Endothelial cell of umbilical vein (primary cell): ENCODE measurements around the gene CACNA1E. TPM values are rescaled to one million over a fixed set of nuclear protein-coding genes. Genes with fewer than 3 reads are reported as not detected.

Source experiments
- BruUV-seq: library from RNA; stranded (reverse); fragments of 400-500 nt; replicated peaks from 2 replicates; lab custom pipeline; 2021; lab: Mats Ljungman, UMichigan
- CTCF ChIA-PET: fragments of 300-600, 350-600 bp; sonication (Branson Sonifier 250); formaldehyde crosslinking; loops from one replicate; lab custom pipeline; 2021; ENCODE audit warnings: antibody characterized with exemption, inconsistent platforms; lab: Charles Lee
- POLR2A ChIA-PET: fragments of 300-600, 350-600 bp; sonication (Branson Sonifier 250); formaldehyde crosslinking; loops from one replicate; lab custom pipeline; 2021; ENCODE audit warnings: antibody characterized with exemption, inconsistent platforms; lab: Charles Lee
- DNase-seq: peaks from one replicate; pipeline ENCODE4 v3.0.0-alpha.2; 2011; ENCODE audit warnings: low read depth, low spot score
- FAIRE-seq: peaks from 2 replicates; lab custom pipeline; 2011; peaks lifted over from hg19 to GRCh38; lab: Jason Lieb, UNC
- H2AFZ ChIP-seq: 2 replicates; pipeline ENCODE4 v1.6.0; 2012; ENCODE audit warnings: low read depth, low read length, control low read depth, inconsistent platforms
- H3K27ac ChIP-seq: 2 replicates; pipeline ENCODE4 v1.5.1; 2011; ENCODE audit warnings: low read depth, mild to moderate bottlenecking, control low read depth, low read length, moderate library complexity; ENCODE audit not compliant: insufficient read depth
- H3K27me3 ChIP-seq, 2 experiments: 2 replicates each; pipeline versions ENCODE4 v1.6.0 to v1.6.1; 2011; ENCODE audit warnings: low read length in 2 of 2, mixed read lengths in 1 of 2; ENCODE audit not compliant: control insufficient read depth in 2 of 2, insufficient read depth in 2 of 2
- H3K36me3 ChIP-seq, 2 experiments: 2 replicates in 1 of 2; 3 replicates in 1 of 2; pipeline ENCODE4 v1.5.1; 2011; ENCODE audit warnings: low read length in 2 of 2, mild to moderate bottlenecking in 1 of 2, moderate library complexity in 1 of 2; ENCODE audit not compliant: control insufficient read depth in 2 of 2, insufficient read depth in 2 of 2; ENCODE audit errors: extremely low read depth in 1 of 2
- H3K4me1 ChIP-seq: 3 replicates; pipeline ENCODE4 v1.5.1; 2011; ENCODE audit warnings: mild to moderate bottlenecking, low read length; ENCODE audit not compliant: control insufficient read depth, insufficient read depth; ENCODE audit errors: extremely low read depth
- H3K4me2 ChIP-seq: 2 replicates; pipeline ENCODE4 v1.6.1; 2011; ENCODE audit warnings: low read length, control low read depth, mixed read lengths; ENCODE audit not compliant: insufficient read depth
- H3K4me3 ChIP-seq, 3 experiments: fragments of 200-600 bp in 1 of 3; sonication (generic), shearing (Covaris generic) in 1 of 3; replicated peaks in 1 of 3; 2 replicates each; pipeline ENCODE4 v1.5.1; 2011 to 2016; ENCODE audit warnings: control low read depth in 3 of 3, low read length in 3 of 3, mild to moderate bottlenecking in 2 of 3, inconsistent platforms in 1 of 3, low read depth in 1 of 3, moderate library complexity in 1 of 3; ENCODE audit not compliant: insufficient read depth in 1 of 3
- H3K79me2 ChIP-seq: 2 replicates; pipeline ENCODE4 v1.6.0; 2012; ENCODE audit warnings: low read length, inconsistent platforms; ENCODE audit not compliant: control insufficient read depth, insufficient read depth
- H3K9ac ChIP-seq: replicated peaks from 2 replicates; pipeline ENCODE3; 2011; ENCODE audit warnings: low read length, control low read depth; ENCODE audit not compliant: insufficient read depth; ENCODE audit errors: extremely low read depth
- H3K9me1 ChIP-seq: replicated peaks from 3 replicates; pipeline ENCODE4 v1.6.0; 2011; ENCODE audit warnings: mild to moderate bottlenecking, low read length; ENCODE audit not compliant: control insufficient read depth, insufficient read depth; ENCODE audit errors: extremely low read depth
- H3K9me3 ChIP-seq: replicated peaks from 2 replicates; pipeline ENCODE4 v1.5.1; 2012; ENCODE audit warnings: low read length, inconsistent platforms; ENCODE audit not compliant: control insufficient read depth, insufficient read depth
- H4K20me1 ChIP-seq: replicated peaks from 2 replicates; pipeline ENCODE3; 2011; ENCODE audit warnings: mild to moderate bottlenecking, low read length; ENCODE audit not compliant: control insufficient read depth, insufficient read depth; ENCODE audit errors: extremely low read depth
- EZH2 ChIP-seq: IDR thresholded peaks from 2 replicates; pipeline ENCODE4 v1.6.1; 2012; ENCODE audit warnings: borderline replicate concordance, low read depth, mild to moderate bottlenecking, moderate library complexity, low read length, inconsistent platforms; ENCODE audit not compliant: severe bottlenecking
- FOS ChIP-seq: IDR thresholded peaks from 2 replicates; pipeline ENCODE4 v1.6.1; 2011; ENCODE audit warnings: mild to moderate bottlenecking, low read length, moderate library complexity, borderline replicate concordance; ENCODE audit not compliant: insufficient read depth
- GATA2 ChIP-seq: IDR thresholded peaks from 2 replicates; pipeline ENCODE4 v1.7.0; 2011; ENCODE audit warnings: low read depth, mild to moderate bottlenecking, moderate library complexity, mixed read lengths, low read length; ENCODE audit not compliant: insufficient read length, insufficient read depth
- JUN ChIP-seq: IDR thresholded peaks from 2 replicates; pipeline ENCODE4 v1.6.1; 2011; ENCODE audit warnings: borderline replicate concordance, low read depth; ENCODE audit not compliant: insufficient read length, insufficient read depth
- MYC ChIP-seq: IDR thresholded peaks from one replicate; pipeline ENCODE4 v1.6.1; 2011; ENCODE audit warnings: mild to moderate bottlenecking, low read depth, low read length
- POLR2A ChIP-seq: IDR thresholded peaks from 2 replicates; pipeline ENCODE4 v1.6.1; 2012; ENCODE audit warnings: low read depth, mild to moderate bottlenecking, control low read depth, low read length
- POLR2AphosphoS5 ChIP-seq: IDR thresholded peaks from 2 replicates; pipeline ENCODE4 v1.6.1; 2012; ENCODE audit warnings: low read depth, mild to moderate bottlenecking, control low read depth, low read length, moderate library complexity; ENCODE audit not compliant: insufficient read depth
- dilution Hi-C: fragments of 300-500 bp; cut with MboI; formaldehyde crosslinking; loops from one replicate; pipeline ENCODE4 v1.15.0; 2019; ENCODE audit warnings: low sequenced_read_pairs; ENCODE audit not compliant: extremely low pct_ligation_motif_present
- intact Hi-C: fragments of 100-400 bp; cut with micrococcal nuclease; formaldehyde crosslinking; loops from one replicate; pipeline ENCODE4 v1.10.0; 2022
- polyA plus RNA-seq, 4 experiments: library from polyadenylated mRNA; depleted of rRNA in 3 of 4; stranded (reverse) in 3 of 4; unstranded in 1 of 4; fragments of >200 nt; gene quantifications; 2 replicates each; pipeline versions ENCODE4 v1.2.1 to v1.2.3, GENCODE V29; 2011 to 2012; ENCODE audit warnings: missing spikeins in 1 of 4
- total RNA-seq: library from RNA; stranded (reverse); gene quantifications from 2 replicates; pipeline ENCODE4 v1.2.3, GENCODE V29; 2021
- TF ChIP-seq, protein P1 (sequence below): IDR thresholded peaks from 2 replicates; pipeline ENCODE4 v1.6.1; 2011; ENCODE audit not compliant: insufficient read depth, insufficient read length
- TF ChIP-seq, protein P2 (sequence below), 2 donors: IDR thresholded peaks; 1 replicate in 1 of 2; 2 replicates in 1 of 2; pipeline ENCODE4 v1.5.1; 2011; ENCODE audit warnings: low read length in 2 of 2, mild to moderate bottlenecking in 2 of 2, moderate library complexity in 2 of 2, control low read depth in 1 of 2, inconsistent platforms in 1 of 2, low read depth in 1 of 2; ENCODE audit not compliant: insufficient read depth in 1 of 2; ENCODE audit errors: extremely low read depth in 1 of 2

The CACNA1E gene
- total and polyA plus RNA-seq, 2 donors (not counting 3 experiments of a cell fraction or from before 2014, with no cell fraction given), result not detected

DNA sequence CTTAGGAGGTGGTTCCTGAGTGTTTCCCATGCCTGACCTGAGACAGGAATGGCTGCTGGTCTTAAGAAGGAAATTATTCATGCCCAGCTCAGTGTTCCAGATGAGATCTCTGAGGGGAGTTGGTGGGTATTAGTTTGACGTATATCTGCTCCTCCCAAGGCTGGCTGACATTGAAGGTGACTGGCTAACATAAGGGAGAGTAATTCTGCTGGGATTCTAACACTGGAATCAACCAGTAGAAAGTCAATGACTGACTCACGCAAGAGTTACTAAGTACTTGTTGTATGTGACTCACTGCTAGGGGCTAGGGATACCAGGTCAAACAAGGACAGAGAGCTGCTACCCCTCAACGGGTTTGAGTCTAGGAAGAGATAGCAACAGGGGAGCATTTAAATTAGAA, 177.3 kb downstream of the CACNA1E start:
- no peak for DNase-seq
- no peak for FAIRE-seq
- no peak overlapping the region for H3K4me3 ChIP-seq
- no peak overlapping the region for H3K9ac ChIP-seq
- dilution Hi-C loops (no loop called here), intact Hi-C loops (no loop called here)
- H4K20me1 ChIP-seq, result no peaks in the 10 kb centered on the region
- no peak overlapping the region for H3K4me2 ChIP-seq
- H3K79me2 ChIP-seq, result no peaks in the 10 kb centered on the region
- no peaks in the 10 kb centered on the region for H3K9me1 ChIP-seq
- H3K9me3 ChIP-seq, result no peaks in the 10 kb centered on the region
- POLR2A ChIA-PET, result no interaction called here
- CTCF ChIA-PET, result no interaction called here
- TF ChIP-seq POLR2A (no peak), GATA2 (no peak), POLR2AphosphoS5 (no peak), JUN (no peak), MYC (no peak), FOS (no peak)
- TF ChIP-seq, protein P1, sequence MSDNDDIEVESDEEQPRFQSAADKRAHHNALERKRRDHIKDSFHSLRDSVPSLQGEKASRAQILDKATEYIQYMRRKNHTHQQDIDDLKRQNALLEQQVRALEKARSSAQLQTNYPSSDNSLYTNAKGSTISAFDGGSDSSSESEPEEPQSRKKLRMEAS, result no peak
- H2AFZ ChIP-seq, result no peak overlapping the region
- no peaks in the 10 kb centered on the region for H3K27me3 ChIP-seq
- no peaks in the 10 kb centered on the region for H3K36me3 ChIP-seq
- BruUV-seq, result no TSS peak
- no peak overlapping the region for H3K27ac ChIP-seq
- no peaks in the 10 kb centered on the region for H3K4me1 ChIP-seq

DNA sequence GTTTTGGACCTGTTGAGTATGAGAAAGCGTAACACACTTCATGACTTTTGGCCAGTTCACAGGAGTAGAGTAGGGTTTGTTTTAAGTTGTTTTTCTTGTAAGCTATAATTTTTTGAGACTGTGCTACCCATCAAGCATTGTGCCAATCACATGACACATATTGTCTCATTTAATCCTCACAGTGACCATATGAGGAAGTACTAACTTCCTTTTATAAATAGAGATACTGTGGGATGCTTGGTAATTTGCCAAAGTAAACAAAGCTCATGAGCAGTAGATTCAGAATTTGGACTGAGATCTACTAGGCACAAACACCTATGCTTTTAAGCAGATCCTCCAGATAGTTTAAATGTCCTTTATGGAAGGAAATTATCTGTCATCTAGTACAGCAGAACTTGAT, 178.3 kb downstream of the CACNA1E start:
- TF ChIP-seq POLR2A, result no peak
- TF ChIP-seq, protein P1, result no peak
- TF ChIP-seq FOS, result no peak
- no peak for TF ChIP-seq JUN
- TF ChIP-seq, protein P2, sequence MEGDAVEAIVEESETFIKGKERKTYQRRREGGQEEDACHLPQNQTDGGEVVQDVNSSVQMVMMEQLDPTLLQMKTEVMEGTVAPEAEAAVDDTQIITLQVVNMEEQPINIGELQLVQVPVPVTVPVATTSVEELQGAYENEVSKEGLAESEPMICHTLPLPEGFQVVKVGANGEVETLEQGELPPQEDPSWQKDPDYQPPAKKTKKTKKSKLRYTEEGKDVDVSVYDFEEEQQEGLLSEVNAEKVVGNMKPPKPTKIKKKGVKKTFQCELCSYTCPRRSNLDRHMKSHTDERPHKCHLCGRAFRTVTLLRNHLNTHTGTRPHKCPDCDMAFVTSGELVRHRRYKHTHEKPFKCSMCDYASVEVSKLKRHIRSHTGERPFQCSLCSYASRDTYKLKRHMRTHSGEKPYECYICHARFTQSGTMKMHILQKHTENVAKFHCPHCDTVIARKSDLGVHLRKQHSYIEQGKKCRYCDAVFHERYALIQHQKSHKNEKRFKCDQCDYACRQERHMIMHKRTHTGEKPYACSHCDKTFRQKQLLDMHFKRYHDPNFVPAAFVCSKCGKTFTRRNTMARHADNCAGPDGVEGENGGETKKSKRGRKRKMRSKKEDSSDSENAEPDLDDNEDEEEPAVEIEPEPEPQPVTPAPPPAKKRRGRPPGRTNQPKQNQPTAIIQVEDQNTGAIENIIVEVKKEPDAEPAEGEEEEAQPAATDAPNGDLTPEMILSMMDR (IDR thresholded peaks at IDR 0.05; ENCODE audit: extremely low read depth in 1 of 2, insufficient read depth in 1 of 2, low read depth in 1 of 2, low read length in 2 of 2), result no peak
- no peak for TF ChIP-seq POLR2AphosphoS5
- TF ChIP-seq MYC, result no peak
- no peak for TF ChIP-seq EZH2
- TF ChIP-seq GATA2, result no peak
- no peaks in the 10 kb centered on the region for H3K4me1 ChIP-seq
- H3K79me2 ChIP-seq, result no peaks in the 10 kb centered on the region
- H3K9me3 ChIP-seq, result no peaks in the 10 kb centered on the region
- intact Hi-C loops, result no loop called here
- ChIA-PET POLR2A (no interaction called here), CTCF (no interaction called here)
- H3K4me2 ChIP-seq, result no peak overlapping the region
- dilution Hi-C loops, result no loop called here
- H4K20me1 ChIP-seq, result no peaks in the 10 kb centered on the region
- no peak overlapping the region for H2AFZ ChIP-seq
- no peak for FAIRE-seq
- no peaks in the 10 kb centered on the region for H3K27me3 ChIP-seq
- no peak overlapping the region for H3K27ac ChIP-seq
- no peak for DNase-seq
- H3K9me1 ChIP-seq, result no peaks in the 10 kb centered on the region
- H3K4me3 ChIP-seq, result no peak overlapping the region
- H3K36me3 ChIP-seq, result no peaks in the 10 kb centered on the region
- BruUV-seq, result no TSS peak
- no peak overlapping the region for H3K9ac ChIP-seq
